BE2C (cell line): ENCODE measurements around the gene CDC14B.

ENCODE experiments used
- DNase-seq: peaks from one replicate; pipeline ENCODE4 v3.0.0-alpha.2; 2020
- H3K27me3 ChIP-seq: fragments of 250-450 bp; sonication (Bioruptor Pico); 2 replicates; pipeline ENCODE4 v1.5.1; 2020; ENCODE audit warnings: mild to moderate bottlenecking
- H3K36me3 ChIP-seq: fragments of 250-450 bp; sonication (Bioruptor Pico); 2 replicates; pipeline ENCODE4 v1.5.1; 2020; ENCODE audit warnings: mild to moderate bottlenecking
- H3K4me1 ChIP-seq: fragments of 250-450 bp; sonication (Bioruptor Pico); 2 replicates; pipeline ENCODE4 v1.5.1; 2020
- H3K4me3 ChIP-seq: 2 replicates; pipeline ENCODE4 v1.5.1; 2011; ENCODE audit warnings: low read depth, low read length
- H3K9me3 ChIP-seq: fragments of 250-450 bp; sonication (Bioruptor Pico); 2 replicates; pipeline ENCODE4 v1.5.1; 2020
- CTCF ChIP-seq: IDR thresholded peaks from 2 replicates; pipeline ENCODE4 v1.5.1; 2012; ENCODE audit warnings: mild to moderate bottlenecking, low read depth, low read length

CDC14B gene

DNA sequence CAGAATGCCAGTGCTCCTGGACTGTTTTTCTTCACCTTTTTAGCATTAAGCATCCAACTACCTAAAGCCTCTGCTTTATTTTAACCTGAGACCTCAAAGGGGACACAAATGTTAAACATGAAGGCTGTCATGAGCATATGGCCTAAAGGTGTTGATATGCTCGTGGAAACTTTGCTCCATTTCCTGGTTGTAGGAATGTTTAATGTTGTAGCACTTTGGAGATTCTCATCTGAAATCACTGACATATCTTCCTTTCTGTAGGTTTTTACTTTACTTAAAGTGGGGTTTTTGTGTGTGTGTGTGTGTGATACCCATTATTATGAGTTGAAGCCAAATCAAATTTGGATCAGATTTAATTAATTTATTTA lies 132.6 kb downstream of the CDC14B start:
- no peaks in the 10 kb centered on the region for H3K27me3 ChIP-seq
- no peak for TF ChIP-seq CTCF
- DNase-seq: no peak
- H3K9me3 ChIP-seq: no peaks in the 10 kb centered on the region
- peaks cover 8% of the 10 kb centered on the region for H3K36me3 ChIP-seq
- H3K4me1 ChIP-seq: peaks cover 6% of the 10 kb centered on the region; the same call in 1 of the 2 replicates
- no peak overlapping the region for H3K4me3 ChIP-seq

DNA sequence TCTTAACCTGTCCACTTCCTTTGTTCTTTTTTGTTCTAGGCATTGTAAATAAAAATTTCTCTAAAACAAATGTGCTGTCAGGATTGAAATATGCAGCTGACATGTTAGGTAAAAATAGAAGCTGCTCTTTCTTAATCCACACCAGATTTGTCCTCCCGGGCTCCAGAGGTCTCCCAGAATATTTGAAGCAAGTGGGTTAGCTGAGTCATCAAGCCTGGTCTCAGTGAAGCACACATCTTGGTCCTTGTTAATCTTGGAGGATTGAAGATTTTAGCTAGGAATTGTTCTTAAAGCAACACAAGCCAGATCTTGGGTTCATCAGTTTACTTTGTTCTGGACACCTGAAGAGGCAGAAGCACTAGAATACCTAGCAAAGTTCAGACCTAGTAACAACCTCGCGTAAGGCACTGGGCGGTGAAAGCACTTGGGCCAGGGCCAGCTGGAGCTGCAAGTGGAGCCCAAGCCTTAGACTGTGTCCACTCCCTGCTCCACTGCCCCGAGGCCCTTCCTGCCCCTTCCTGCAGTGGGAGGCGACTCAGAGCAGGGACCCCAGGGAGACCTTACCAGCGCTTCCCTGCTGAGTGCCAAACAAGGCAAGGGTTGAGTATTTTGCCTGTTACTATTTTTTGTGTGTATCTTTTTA lies 133.1 kb downstream of the CDC14B start:
- H3K4me1 ChIP-seq: peaks cover 6% of the 10 kb centered on the region; the same call in 1 of the 2 replicates
- no peaks in the 10 kb centered on the region for H3K9me3 ChIP-seq
- no peak for TF ChIP-seq CTCF
- H3K4me3 ChIP-seq: no peak overlapping the region
- DNase-seq: peak; percentile 40
- H3K27me3 ChIP-seq: no peaks in the 10 kb centered on the region
- peaks cover 8% of the 10 kb centered on the region for H3K36me3 ChIP-seq

GRCh38 chr9:96485280-96485679 lies 134.4 kb downstream of the CDC14B start:
- no peaks in the 10 kb centered on the region for H3K9me3 ChIP-seq
- peaks cover 6% of the 10 kb centered on the region; the same call in 1 of the 2 replicates for H3K4me1 ChIP-seq
- no peak for DNase-seq
- peaks cover 8% of the 10 kb centered on the region for H3K36me3 ChIP-seq
- H3K4me3 ChIP-seq: no peak overlapping the region
- no peaks in the 10 kb centered on the region for H3K27me3 ChIP-seq
- TF ChIP-seq CTCF: no peak

DNA sequence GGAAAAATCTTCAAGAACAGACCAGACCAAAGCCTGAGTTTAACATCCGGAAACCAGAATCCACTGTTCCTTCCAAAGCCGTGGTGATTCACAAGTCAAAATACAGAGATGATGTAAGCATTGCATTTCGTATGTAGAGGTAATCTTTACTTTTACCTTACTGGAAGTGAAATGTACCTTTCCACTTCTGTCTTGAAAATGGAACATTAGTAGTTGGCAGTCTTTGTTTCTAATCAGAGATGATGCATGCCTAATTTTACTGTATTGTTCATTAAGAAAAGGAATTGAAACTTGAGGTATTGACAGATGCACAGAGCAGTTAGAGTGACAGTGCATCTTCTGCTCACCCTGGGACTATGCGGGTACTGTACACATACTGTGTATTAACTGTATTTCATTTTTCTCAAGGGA lies 135.1 kb downstream of the CDC14B start:
- H3K36me3 ChIP-seq: peaks cover 6% of the 10 kb centered on the region
- no peak for DNase-seq
- H3K4me1 ChIP-seq: peaks cover 6% of the 10 kb centered on the region; the same call in 1 of the 2 replicates
- no peak overlapping the region for H3K4me3 ChIP-seq
- no peak for TF ChIP-seq CTCF
- no peaks in the 10 kb centered on the region for H3K9me3 ChIP-seq
- H3K27me3 ChIP-seq: no peaks in the 10 kb centered on the region

DNA sequence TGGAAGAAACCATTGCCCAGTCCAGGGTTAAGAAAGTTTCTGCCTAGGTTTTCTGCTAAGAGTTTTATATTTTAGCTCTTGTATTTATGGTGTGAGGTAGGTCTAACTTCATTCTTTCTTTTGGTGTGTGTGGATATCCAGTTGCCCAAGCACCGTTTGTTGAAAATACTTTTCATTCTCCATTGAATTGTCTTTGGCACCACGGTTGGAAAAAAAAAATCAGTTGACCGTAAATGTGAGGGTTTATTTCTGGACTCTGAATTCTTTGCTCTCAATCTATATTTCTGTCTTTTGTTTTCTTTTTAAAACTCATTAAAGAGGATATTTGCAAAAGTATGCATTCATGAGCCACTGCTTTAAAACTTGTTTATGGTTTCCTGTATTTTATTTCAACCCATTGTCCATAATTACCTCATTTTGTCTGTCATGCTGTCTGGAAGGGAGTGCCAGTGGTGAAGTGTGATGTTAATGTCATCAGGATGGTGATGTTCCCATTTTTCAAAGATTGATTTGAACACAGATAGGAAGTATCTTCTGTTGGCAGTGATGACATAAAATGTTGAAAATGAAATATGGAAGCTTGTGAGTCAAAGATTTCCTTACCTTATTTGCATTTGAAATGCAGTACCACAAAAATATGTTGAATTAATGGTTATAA lies 135.8 kb downstream of the CDC14B start:
- Histone ChIP-seq H3K4me1 (peaks cover 6% of the 10 kb centered on the region; the same call in 1 of the 2 replicates), H3K27me3 (no peaks in the 10 kb centered on the region), H3K36me3 (peaks cover 4% of the 10 kb centered on the region; the same call in 1 of the 2 replicates), H3K9me3 (no peaks in the 10 kb centered on the region), H3K4me3 (no peak overlapping the region)
- DNase-seq: no peak
- TF ChIP-seq CTCF: no peak

DNA sequence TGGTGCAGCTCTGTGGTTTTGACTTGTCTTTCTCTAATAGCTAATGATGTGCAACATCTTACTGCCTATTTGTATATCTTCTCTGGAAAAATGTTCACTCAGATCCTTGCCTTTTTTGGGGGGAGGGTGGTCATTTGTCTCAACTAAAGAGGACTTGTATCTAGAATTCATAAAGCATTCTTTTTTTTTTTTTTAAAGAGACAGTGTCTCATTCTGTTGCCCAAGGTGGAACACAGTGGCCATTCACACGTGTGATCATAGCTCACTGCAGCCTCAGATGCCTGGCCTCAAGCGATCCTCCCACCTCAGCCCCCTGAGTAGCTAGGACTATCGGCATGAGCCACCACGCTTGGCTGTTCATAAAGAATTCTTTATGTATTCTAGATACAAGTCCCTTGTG lies 136.4 kb downstream of the CDC14B start:
- Histone ChIP-seq H3K9me3 (no peaks in the 10 kb centered on the region), H3K27me3 (no peaks in the 10 kb centered on the region), H3K36me3 (peaks cover under 1% of the 10 kb centered on the region; the same call in 1 of the 2 replicates), H3K4me1 (peaks cover 6% of the 10 kb centered on the region; the same call in 1 of the 2 replicates), H3K4me3 (no peak overlapping the region)
- no peak for TF ChIP-seq CTCF
- DNase-seq: no peak
